ENCODE data around the gene PPP2R2C. TPM values are rescaled to one million over a fixed set of nuclear protein-coding genes. Genes with fewer than 3 reads are reported as not detected.

PPP2R2C gene
- total RNA-seq, 2 experiments from 2014 or later: not detected

GRCh38 chr4:6288342-6288741, 184.1 kb downstream of the PPP2R2C start:
- no peak overlapping the region for H3K27ac ChIP-seq (ENCODE audit: low read depth, low read length, poor library complexity, severe bottlenecking)
- ChIA-PET POLR2A (no interaction called here), CTCF (ENCODE audit: unreplicated experiment) (no interaction called here)
- no peak overlapping the region for H2AFZ ChIP-seq (ENCODE audit: low read length)
- no peak overlapping the region for H3K4me3 ChIP-seq (ENCODE audit: low read depth, low read length, poor library complexity, severe bottlenecking)
- TF ChIP-seq EZH2phosphoT487 (IDR thresholded peaks at IDR 0.05; ENCODE audit: borderline replicate concordance, low read depth, low read length) (no peak), CTCF (conservative IDR thresholded peaks at IDR 0.05; ENCODE audit: low read length) (no peak)
- H3K79me2 ChIP-seq (ENCODE audit: insufficient read depth, low read depth, low read length): no peaks in the 10 kb centered on the region
- no peak overlapping the region for H3K4me2 ChIP-seq (ENCODE audit: low read length)
- H4K20me1 ChIP-seq (ENCODE audit: insufficient read depth, low read length): no peaks in the 10 kb centered on the region
- no peaks in the 10 kb centered on the region for H3K9me3 ChIP-seq (ENCODE audit: low read length)
- no peaks in the 10 kb centered on the region for H3K9me2 ChIP-seq (ENCODE audit: insufficient read depth, low read length)
- BruUV-seq (replicated peaks): no TSS peak
- no peaks in the 10 kb centered on the region for H3K4me1 ChIP-seq (ENCODE audit: insufficient read depth, low read length, poor library complexity, severe bottlenecking)
- intact Hi-C loops (cut with micrococcal nuclease; ENCODE audit: unreplicated experiment): no loop called here
- DNase-seq (ENCODE audit: low spot score): no peak
- H3K36me3 ChIP-seq (ENCODE audit: insufficient read depth, low read length): 0 out of 2 replicates have a peak, but pooled peaks cover 3% of the 10 kb centered on the region

- ChIA-PET CTCF (ENCODE audit: unreplicated experiment) (no interaction called here), POLR2A (interaction anchor here (0.7 kb wide), 2 partner anchors 11 to 19 kb away, joined by 4 to 7 read pairs; no protein-coding TSS in a partner anchor)
- H3K36me3 ChIP-seq (ENCODE audit: insufficient read depth, low read length): 0 out of 2 replicates have a peak, but pooled peaks cover 3% of the 10 kb centered on the region
- no peaks in the 10 kb centered on the region for H3K9me2 ChIP-seq (ENCODE audit: insufficient read depth, low read length)
- H3K9me3 ChIP-seq (ENCODE audit: low read length): no peaks in the 10 kb centered on the region
- no peaks in the 10 kb centered on the region for H4K20me1 ChIP-seq (ENCODE audit: insufficient read depth, low read length)
- H3K27ac ChIP-seq (ENCODE audit: low read depth, low read length, poor library complexity, severe bottlenecking): no peak overlapping the region
- no peak overlapping the region for H2AFZ ChIP-seq (ENCODE audit: low read length)
- no peak for DNase-seq (ENCODE audit: low spot score)
- H3K4me3 ChIP-seq (ENCODE audit: low read depth, low read length, poor library complexity, severe bottlenecking): no peak overlapping the region
- no peaks in the 10 kb centered on the region for H3K4me1 ChIP-seq (ENCODE audit: insufficient read depth, low read length, poor library complexity, severe bottlenecking)
- H3K79me2 ChIP-seq (ENCODE audit: insufficient read depth, low read depth, low read length): no peaks in the 10 kb centered on the region
- no TSS peak for BruUV-seq (replicated peaks)
- no peak overlapping the region for H3K4me2 ChIP-seq (ENCODE audit: low read length)
- TF ChIP-seq EZH2phosphoT487 (IDR thresholded peaks at IDR 0.05; ENCODE audit: borderline replicate concordance, low read depth, low read length): no peak
- no peak for TF ChIP-seq CTCF (conservative IDR thresholded peaks at IDR 0.05; ENCODE audit: low read length)
- intact Hi-C loops (cut with micrococcal nuclease; ENCODE audit: unreplicated experiment): no loop called here
Measured at GRCh38 chr4:6287017-6287788, 185.2 kb downstream of the PPP2R2C start.

- BruUV-seq (replicated peaks): no TSS peak
- no peak overlapping the region for H3K27ac ChIP-seq (ENCODE audit: low read depth, low read length, poor library complexity, severe bottlenecking)
- H4K20me1 ChIP-seq (ENCODE audit: insufficient read depth, low read length): no peaks in the 10 kb centered on the region
- no peaks in the 10 kb centered on the region for H3K9me3 ChIP-seq (ENCODE audit: low read length)
- no peaks in the 10 kb centered on the region for H3K9me2 ChIP-seq (ENCODE audit: insufficient read depth, low read length)
- no peaks in the 10 kb centered on the region for H3K79me2 ChIP-seq (ENCODE audit: insufficient read depth, low read depth, low read length)
- ChIA-PET POLR2A (no interaction called here), CTCF (ENCODE audit: unreplicated experiment) (no interaction called here)
- H3K4me3 ChIP-seq (ENCODE audit: low read depth, low read length, poor library complexity, severe bottlenecking): no peak overlapping the region
- H2AFZ ChIP-seq (ENCODE audit: low read length): no peak overlapping the region
- TF ChIP-seq EZH2phosphoT487 (IDR thresholded peaks at IDR 0.05; ENCODE audit: borderline replicate concordance, low read depth, low read length) (no peak), CTCF (conservative IDR thresholded peaks at IDR 0.05; ENCODE audit: low read length) (no peak)
- H3K4me2 ChIP-seq (ENCODE audit: low read length): no peak overlapping the region
- peaks cover 7% of the 10 kb centered on the region for H3K4me1 ChIP-seq (ENCODE audit: insufficient read depth, low read length, poor library complexity, severe bottlenecking)
- intact Hi-C loops (cut with micrococcal nuclease; ENCODE audit: unreplicated experiment): no loop called here
- peaks cover under 1% of the 10 kb centered on the region; the same call in 1 of the 2 replicates for H3K36me3 ChIP-seq (ENCODE audit: insufficient read depth, low read length)
- no peak for DNase-seq (ENCODE audit: low spot score)
Measured at GRCh38 chr4:6283282-6283681, 189.1 kb downstream of the PPP2R2C start.

Data from OCI-LY7 (cell line).